Measurements from ENCODE around the gene MARS1. TPM values are rescaled to one million over a fixed set of nuclear protein-coding genes. Genes with fewer than 3 reads are reported as not detected.
"Not testable (repeated sequence)": the region's sequence is repeated elsewhere in the genome, so short reads cannot be mapped to it uniquely, and the experiment has no call there.

Gene MARS1
- total RNA-seq, 3 donors from 2014 or later (not counting 1 experiment from before 2014, with no cell fraction given): 200 to 237 (median 218) TPM

DNA sequence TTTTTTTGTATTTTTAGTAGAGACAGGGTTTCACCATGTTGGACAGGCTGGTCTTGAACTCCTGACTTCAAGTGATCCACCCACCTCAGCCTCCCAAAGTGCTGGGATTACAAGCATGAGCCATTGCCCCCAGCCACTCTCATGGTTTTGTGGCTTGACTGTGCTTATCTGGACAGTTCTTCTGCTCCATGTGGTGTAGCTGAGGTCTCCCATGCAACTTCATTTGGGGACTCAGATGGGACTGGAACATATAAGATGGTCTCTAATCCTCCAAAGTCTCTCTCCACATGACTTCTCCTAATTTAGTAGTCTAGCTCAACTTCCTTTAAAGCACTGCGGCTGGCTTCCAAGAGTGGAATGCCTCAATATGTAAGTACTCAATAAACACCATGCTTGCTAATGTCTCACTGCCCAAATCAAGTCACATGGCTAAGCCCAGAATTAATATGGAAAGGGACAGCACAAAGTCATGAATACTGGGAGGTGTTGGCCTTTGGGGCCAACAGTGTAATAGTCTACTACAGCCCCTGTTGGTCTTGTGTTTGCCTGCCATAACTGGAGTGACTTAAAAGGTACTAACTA lies 45.9 kb upstream of the MARS1 start:
- Histone ChIP-seq H3K4me3 (ENCODE audit: low read length) (no peak overlapping the region), H3K27me3 (ENCODE audit: control insufficient read depth, insufficient read depth, low read length) (no peaks in the 10 kb centered on the region), H3K27ac (ENCODE audit: low read length) (no peak overlapping the region), H3K9me3 (ENCODE audit: control insufficient read depth, insufficient read depth, low read length) (peaks cover 6% of the 10 kb centered on the region), H3K36me3 (ENCODE audit: control insufficient read depth, insufficient read depth, low read length) (no peaks in the 10 kb centered on the region), H3K4me1 (ENCODE audit: control insufficient read depth, insufficient read depth, low read length) (no peaks in the 10 kb centered on the region)
- ATAC-seq: no peak
- TF ChIP-seq, protein P1, sequence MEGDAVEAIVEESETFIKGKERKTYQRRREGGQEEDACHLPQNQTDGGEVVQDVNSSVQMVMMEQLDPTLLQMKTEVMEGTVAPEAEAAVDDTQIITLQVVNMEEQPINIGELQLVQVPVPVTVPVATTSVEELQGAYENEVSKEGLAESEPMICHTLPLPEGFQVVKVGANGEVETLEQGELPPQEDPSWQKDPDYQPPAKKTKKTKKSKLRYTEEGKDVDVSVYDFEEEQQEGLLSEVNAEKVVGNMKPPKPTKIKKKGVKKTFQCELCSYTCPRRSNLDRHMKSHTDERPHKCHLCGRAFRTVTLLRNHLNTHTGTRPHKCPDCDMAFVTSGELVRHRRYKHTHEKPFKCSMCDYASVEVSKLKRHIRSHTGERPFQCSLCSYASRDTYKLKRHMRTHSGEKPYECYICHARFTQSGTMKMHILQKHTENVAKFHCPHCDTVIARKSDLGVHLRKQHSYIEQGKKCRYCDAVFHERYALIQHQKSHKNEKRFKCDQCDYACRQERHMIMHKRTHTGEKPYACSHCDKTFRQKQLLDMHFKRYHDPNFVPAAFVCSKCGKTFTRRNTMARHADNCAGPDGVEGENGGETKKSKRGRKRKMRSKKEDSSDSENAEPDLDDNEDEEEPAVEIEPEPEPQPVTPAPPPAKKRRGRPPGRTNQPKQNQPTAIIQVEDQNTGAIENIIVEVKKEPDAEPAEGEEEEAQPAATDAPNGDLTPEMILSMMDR (IDR thresholded peaks at IDR 0.05): no peak
- Mint-ChIP-seq H3K4me1 (no peaks in the 10 kb centered on the region), H3K9me3 (no peaks in the 10 kb centered on the region), H3K36me3 (no peaks in the 10 kb centered on the region), H3K4me3 (no peak overlapping the region), H3K27ac (no peak overlapping the region), H3K27me3 (ENCODE audit: low read depth in 2 of 2) (peaks cover 5 to 6% of the 10 kb centered on the region in 2 donors)
- WGBS (ENCODE audit: insufficient coverage): 44% methylated on average over 1 of the region's 1 CpG
- intact Hi-C loops (cut with micrococcal nuclease): no loop called here
- no peak for DNase-seq

DNA sequence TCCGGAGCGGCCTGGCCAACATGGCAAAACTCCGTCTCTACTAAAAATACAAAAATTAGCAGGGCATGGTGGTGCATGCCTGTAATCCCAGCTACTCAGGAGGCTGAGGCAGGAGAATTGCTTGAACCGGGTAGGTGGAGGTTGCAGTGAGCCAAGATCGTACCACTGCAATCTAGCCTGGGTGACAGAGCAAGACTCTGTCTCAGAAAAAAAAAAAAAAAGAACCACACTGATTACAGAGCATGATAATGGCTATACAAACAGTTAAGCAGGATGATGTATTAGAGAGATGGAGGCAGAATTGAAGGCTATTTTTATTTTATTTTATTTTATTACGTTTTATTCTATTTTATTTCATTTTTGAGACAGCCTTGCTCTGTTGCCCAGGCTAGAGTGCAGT lies 43.5 kb upstream of the MARS1 start:
- H3K9me3 Mint-ChIP-seq; H3K4me3 Mint-ChIP-seq; ATAC-seq; H3K27me3 Mint-ChIP-seq (ENCODE audit: low read depth in 2 of 2); H3K4me1 Mint-ChIP-seq; H3K27ac ChIP-seq (ENCODE audit: low read length); intact Hi-C loops (cut with micrococcal nuclease); H3K4me3 ChIP-seq (ENCODE audit: low read length); H3K27ac Mint-ChIP-seq; H3K27me3 ChIP-seq (ENCODE audit: control insufficient read depth, insufficient read depth, low read length); H3K36me3 Mint-ChIP-seq; DNase-seq; H3K36me3 ChIP-seq (ENCODE audit: control insufficient read depth, insufficient read depth, low read length); H3K4me1 ChIP-seq (ENCODE audit: control insufficient read depth, insufficient read depth, low read length); H3K9me3 ChIP-seq (ENCODE audit: control insufficient read depth, insufficient read depth, low read length): not testable (repeated sequence)
- WGBS (ENCODE audit: insufficient coverage): 96% methylated on average over 5 of the region's 6 CpGs

DNA sequence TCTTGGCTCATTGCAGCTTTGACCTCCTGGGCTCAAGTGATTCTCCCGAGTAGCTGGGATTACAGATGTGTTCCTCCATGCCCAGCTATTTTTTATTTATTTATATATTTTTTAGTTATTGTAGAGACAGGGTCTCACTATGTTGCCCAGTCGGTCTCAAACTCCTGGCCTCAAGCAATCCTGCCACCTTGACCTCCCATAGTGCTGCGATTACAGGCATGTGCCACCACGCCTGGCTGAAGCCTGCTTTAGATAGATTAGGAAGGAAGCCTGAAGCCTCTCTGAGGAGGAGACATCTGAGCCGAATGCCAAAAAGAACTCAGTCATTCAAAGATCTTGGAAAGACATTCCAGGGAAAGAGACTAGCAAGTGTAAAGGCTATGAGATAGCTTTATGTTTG lies 43.1 kb upstream of the MARS1 start:
- DNase-seq: no peak
- Histone ChIP-seq H3K27me3 (ENCODE audit: control insufficient read depth, insufficient read depth, low read length) (no peaks in the 10 kb centered on the region), H3K4me3 (ENCODE audit: low read length) (no peak overlapping the region), H3K36me3 (ENCODE audit: control insufficient read depth, insufficient read depth, low read length) (no peaks in the 10 kb centered on the region), H3K27ac (ENCODE audit: low read length) (no peak overlapping the region), H3K4me1 (ENCODE audit: control insufficient read depth, insufficient read depth, low read length) (no peaks in the 10 kb centered on the region), H3K9me3 (ENCODE audit: control insufficient read depth, insufficient read depth, low read length) (peaks cover 6% of the 10 kb centered on the region)
- H3K27me3 Mint-ChIP-seq (ENCODE audit: low read depth in 2 of 2): peaks cover 5 to 6% of the 10 kb centered on the region in 2 donors
- no peak overlapping the region for H3K27ac Mint-ChIP-seq
- no peak for ATAC-seq
- WGBS (ENCODE audit: insufficient coverage): 86% methylated on average over 5 of the region's 5 CpGs
- intact Hi-C loops (cut with micrococcal nuclease): no loop called here
- H3K4me1 Mint-ChIP-seq: no peaks in the 10 kb centered on the region
- no peak overlapping the region for H3K4me3 Mint-ChIP-seq
- TF ChIP-seq, protein P1 (IDR thresholded peaks at IDR 0.05): no peak
- no peaks in the 10 kb centered on the region for H3K9me3 Mint-ChIP-seq
- H3K36me3 Mint-ChIP-seq: no peaks in the 10 kb centered on the region

DNA sequence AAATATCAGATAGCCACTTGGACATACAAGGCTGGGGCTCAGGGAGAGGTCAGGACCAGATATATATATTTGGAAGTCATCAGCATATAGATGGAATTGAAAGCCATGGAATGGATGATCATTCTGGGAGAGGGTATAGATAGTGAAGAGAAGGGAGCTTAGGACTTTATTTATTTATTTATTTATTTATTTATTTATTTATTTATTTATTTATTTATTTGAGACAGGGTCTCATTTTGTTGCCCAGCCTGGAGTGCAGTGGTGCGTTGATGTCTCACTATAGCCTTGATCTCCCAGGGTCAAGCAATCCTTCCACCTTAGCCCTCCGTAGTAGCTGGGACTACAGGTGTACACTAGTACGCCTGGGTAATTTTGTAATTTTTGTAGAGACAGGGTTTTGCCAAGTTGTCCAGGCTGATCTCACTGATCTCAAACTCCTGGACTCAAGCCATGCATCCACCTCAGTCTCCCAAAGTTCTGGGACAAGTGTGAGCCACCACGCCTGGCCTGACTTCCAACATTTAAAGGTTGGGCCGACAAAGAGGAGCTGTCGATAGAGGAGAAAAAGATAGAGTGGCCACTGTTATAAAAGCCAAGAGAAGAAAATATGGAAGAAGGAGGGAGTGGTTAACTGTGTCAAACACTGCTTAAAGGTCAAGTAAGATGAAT lies 41.4 kb upstream of the MARS1 start:
- no peaks in the 10 kb centered on the region for H3K27me3 ChIP-seq (ENCODE audit: control insufficient read depth, insufficient read depth, low read length)
- Mint-ChIP-seq H3K9me3 (no peaks in the 10 kb centered on the region), H3K27me3 (ENCODE audit: low read depth in 2 of 2) (peaks cover 0 to 5% of the 10 kb centered on the region in 2 donors), H3K4me1 (no peaks in the 10 kb centered on the region), H3K27ac (no peak overlapping the region), H3K4me3 (no peak overlapping the region), H3K36me3 (no peaks in the 10 kb centered on the region)
- intact Hi-C loops (cut with micrococcal nuclease): no loop called here
- H3K36me3 ChIP-seq (ENCODE audit: control insufficient read depth, insufficient read depth, low read length): no peaks in the 10 kb centered on the region
- peaks cover 2% of the 10 kb centered on the region for H3K9me3 ChIP-seq (ENCODE audit: control insufficient read depth, insufficient read depth, low read length)
- no peak for DNase-seq
- 94% methylated on average over 5 of the region's 6 CpGs for WGBS (ENCODE audit: insufficient coverage)
- H3K4me1 ChIP-seq (ENCODE audit: control insufficient read depth, insufficient read depth, low read length): no peaks in the 10 kb centered on the region
- TF ChIP-seq, protein P1 (IDR thresholded peaks at IDR 0.05): no peak
- ATAC-seq: no peak
- H3K4me3 ChIP-seq (ENCODE audit: low read length): no peak overlapping the region
- H3K27ac ChIP-seq (ENCODE audit: low read length): no peak overlapping the region
